Neutrophil (primary cell): ENCODE results near the gene PLSCR4.
A peak's percentile ranks its signal among the peaks of the same experiment; 100 is the strongest.

Experiments used
- H3K27ac ChIP-seq: fragments of 200-600 bp; sonication (generic); 2 replicates; pipeline ENCODE4 v1.5.1; 2016; ENCODE audit warnings: mild to moderate bottlenecking, moderate library complexity
- H3K27me3 ChIP-seq: fragments of 200-600 bp; sonication (generic); 2 replicates; pipeline ENCODE4 v1.6.0; 2016; ENCODE audit warnings: mild to moderate bottlenecking
- H3K36me3 ChIP-seq: fragments of 200-600 bp; sonication (generic); 2 replicates; pipeline ENCODE4 v1.5.1; 2017
- H3K4me1 ChIP-seq, 2 experiments: fragments of 200-600 bp in 1 of 2; sonication (generic) in 1 of 2; 1 replicate in 1 of 2; 2 replicates in 1 of 2; pipeline versions ENCODE4 v1.5.1 to v1.6.1; 2013 to 2016; ENCODE audit warnings: low read depth in 1 of 2, low read length in 1 of 2, mild to moderate bottlenecking in 1 of 2, moderate library complexity in 1 of 2; ENCODE audit not compliant: control insufficient read depth in 1 of 2, insufficient read depth in 1 of 2
- H3K4me3 ChIP-seq, 2 experiments: fragments of 200-600 bp in 1 of 2; sonication (generic) in 1 of 2; 1 replicate in 1 of 2; 2 replicates in 1 of 2; pipeline ENCODE4 v1.5.1; 2013 to 2016; ENCODE audit warnings: low read depth in 1 of 2, low read length in 1 of 2, mild to moderate bottlenecking in 1 of 2, moderate library complexity in 1 of 2
- H3K9me3 ChIP-seq: fragments of 200-600 bp; sonication (generic); 2 replicates; pipeline ENCODE4 v1.5.1; 2016
- TF ChIP-seq, protein P1 (sequence below): fragments of 200-600 bp; sonication (generic); IDR thresholded peaks from 2 replicates; pipeline ENCODE4 v1.5.1; 2016; ENCODE audit warnings: antibody characterized with exemption

The PLSCR4 gene

DNA sequence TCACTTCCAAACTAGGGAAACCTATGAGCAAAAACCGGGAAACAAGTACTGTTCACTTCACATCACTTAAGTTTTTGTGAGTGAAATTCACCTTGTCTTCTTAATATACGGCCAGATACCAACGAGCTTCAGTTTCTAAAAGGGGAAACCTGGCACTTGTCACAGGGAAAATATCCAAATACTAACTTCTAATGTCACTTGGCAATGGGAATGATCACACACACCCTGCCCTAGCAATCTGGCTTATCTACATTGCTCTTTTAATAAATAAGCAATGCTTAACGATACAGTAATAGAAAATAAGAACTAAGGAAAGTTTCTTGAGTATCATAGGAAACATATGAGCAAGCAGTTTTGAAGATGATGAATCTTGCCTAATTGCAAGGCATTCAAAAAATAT, 55.3 kb downstream of the PLSCR4 start:
- H3K9me3 ChIP-seq: no peaks in the 10 kb centered on the region
- no peak overlapping the region for H3K4me3 ChIP-seq
- no peaks in the 10 kb centered on the region for H3K4me1 ChIP-seq
- H3K27ac ChIP-seq: no peak overlapping the region
- TF ChIP-seq, protein P1, sequence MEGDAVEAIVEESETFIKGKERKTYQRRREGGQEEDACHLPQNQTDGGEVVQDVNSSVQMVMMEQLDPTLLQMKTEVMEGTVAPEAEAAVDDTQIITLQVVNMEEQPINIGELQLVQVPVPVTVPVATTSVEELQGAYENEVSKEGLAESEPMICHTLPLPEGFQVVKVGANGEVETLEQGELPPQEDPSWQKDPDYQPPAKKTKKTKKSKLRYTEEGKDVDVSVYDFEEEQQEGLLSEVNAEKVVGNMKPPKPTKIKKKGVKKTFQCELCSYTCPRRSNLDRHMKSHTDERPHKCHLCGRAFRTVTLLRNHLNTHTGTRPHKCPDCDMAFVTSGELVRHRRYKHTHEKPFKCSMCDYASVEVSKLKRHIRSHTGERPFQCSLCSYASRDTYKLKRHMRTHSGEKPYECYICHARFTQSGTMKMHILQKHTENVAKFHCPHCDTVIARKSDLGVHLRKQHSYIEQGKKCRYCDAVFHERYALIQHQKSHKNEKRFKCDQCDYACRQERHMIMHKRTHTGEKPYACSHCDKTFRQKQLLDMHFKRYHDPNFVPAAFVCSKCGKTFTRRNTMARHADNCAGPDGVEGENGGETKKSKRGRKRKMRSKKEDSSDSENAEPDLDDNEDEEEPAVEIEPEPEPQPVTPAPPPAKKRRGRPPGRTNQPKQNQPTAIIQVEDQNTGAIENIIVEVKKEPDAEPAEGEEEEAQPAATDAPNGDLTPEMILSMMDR: no peak
- H3K36me3 ChIP-seq: no peaks in the 10 kb centered on the region
- H3K27me3 ChIP-seq: no peaks in the 10 kb centered on the region

DNA sequence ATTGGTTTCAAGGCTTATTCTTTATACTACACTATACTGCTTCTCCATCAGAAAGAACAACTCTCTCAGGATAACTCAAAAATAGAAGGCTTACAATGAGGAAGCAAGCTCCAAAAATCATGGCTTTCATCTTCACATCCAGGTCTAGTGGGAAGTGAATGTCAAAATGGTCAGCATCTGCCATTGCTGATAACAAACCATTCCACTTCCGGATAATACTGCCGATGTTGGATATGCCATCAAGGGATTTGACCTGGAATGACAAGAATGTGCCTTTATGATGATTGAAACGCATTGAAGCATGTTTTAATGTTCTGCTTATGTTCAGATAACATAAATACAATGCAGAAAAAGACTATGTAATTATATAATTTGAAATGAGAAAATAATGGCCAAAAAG, 55.9 kb downstream of the PLSCR4 start:
- Histone ChIP-seq H3K4me3 (no peak overlapping the region), H3K4me1 (no peaks in the 10 kb centered on the region), H3K9me3 (no peaks in the 10 kb centered on the region), H3K27me3 (no peaks in the 10 kb centered on the region), H3K27ac (no peak overlapping the region), H3K36me3 (no peaks in the 10 kb centered on the region)
- TF ChIP-seq, protein P1: no peak

DNA sequence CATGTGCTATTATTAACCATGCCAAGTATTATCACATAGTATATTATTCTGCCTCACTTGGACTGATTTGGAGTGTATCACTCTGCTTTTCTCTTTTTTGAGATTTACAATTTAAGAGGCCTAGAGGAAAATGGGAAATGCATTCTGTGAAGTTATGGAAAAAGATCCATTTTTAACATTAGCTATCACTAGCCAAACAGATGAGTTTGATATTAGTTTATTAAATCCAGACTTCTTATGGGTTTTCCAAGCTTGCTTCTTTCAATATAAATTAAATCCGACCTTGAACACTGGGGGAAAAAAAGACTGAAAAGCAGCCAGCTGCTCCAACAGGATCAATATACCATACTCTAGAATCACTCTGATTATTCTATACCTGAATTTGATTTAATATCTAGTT, 59.9 kb downstream of the PLSCR4 start:
- Histone ChIP-seq H3K4me3 (no peak overlapping the region), H3K9me3 (no peaks in the 10 kb centered on the region), H3K27me3 (no peaks in the 10 kb centered on the region), H3K27ac (no peak overlapping the region), H3K36me3 (no peaks in the 10 kb centered on the region), H3K4me1 (no peaks in the 10 kb centered on the region)
- TF ChIP-seq, protein P1: no peak

DNA sequence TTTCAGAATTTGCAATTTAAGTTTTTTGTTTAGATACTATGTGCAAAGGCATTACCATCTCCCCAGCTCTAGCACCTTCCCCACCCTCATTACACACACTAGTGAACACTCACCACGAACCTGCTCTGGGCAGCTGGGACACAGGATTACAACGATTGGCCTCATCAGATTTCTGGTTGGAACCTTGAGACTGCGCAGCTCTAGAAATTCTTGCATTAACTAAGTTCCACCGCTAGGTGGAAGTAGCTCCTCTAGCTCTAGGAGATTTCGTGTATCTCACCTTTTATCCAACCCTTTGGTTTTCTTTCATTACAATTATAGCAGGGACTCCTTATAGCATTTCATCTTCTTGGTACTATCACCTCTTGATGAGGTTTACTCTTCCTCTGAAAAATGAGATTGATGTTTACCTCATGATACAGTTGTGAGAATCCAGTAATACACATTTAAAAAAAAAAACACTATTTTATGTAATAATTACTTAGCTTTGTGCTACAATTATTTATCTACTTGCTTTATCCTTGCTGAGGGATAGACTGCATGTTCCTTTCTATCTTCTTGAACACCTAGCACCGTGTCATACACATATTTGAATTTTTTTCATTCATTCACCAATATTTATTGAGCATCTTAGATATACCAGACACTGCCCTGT, 61.3 kb downstream of the PLSCR4 start:
- TF ChIP-seq, protein P1: peak; percentile 49
- no peaks in the 10 kb centered on the region for H3K36me3 ChIP-seq
- no peaks in the 10 kb centered on the region for H3K4me1 ChIP-seq
- H3K4me3 ChIP-seq: no peak overlapping the region
- no peaks in the 10 kb centered on the region for H3K9me3 ChIP-seq
- H3K27me3 ChIP-seq: no peaks in the 10 kb centered on the region
- H3K27ac ChIP-seq: no peak overlapping the region

DNA sequence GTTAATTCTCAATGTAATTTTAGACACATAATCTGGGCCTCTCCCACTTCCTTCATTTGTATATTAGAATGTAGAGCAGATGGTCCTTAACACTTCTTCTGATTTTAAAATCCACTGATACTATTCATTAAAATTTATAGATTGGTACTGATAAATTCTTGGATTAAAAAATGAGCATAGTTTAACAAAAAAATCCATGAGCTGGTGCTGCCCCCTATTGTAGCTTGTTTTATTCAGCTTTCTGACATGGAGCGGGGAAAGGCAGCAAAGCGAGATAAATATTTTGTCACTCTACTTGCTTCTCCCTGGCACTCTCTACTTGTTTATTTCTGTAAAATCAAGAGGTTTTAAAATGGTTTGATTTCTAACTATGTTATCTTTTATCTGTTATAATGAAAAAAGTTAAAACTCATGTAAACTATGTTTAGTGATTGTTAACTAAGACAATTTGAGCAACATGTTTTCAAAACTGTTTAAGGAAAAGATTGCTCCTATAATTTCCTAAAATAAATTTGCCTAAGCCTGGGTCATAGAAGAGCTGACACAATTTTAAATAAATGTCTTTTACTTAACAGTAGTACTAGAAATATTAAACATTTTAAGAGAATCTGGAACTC, 63.5 kb downstream of the PLSCR4 start:
- no peaks in the 10 kb centered on the region for H3K36me3 ChIP-seq
- H3K9me3 ChIP-seq: no peaks in the 10 kb centered on the region
- no peaks in the 10 kb centered on the region for H3K4me1 ChIP-seq
- H3K4me3 ChIP-seq: no peak overlapping the region
- TF ChIP-seq, protein P1: no peak
- no peaks in the 10 kb centered on the region for H3K27me3 ChIP-seq
- no peak overlapping the region for H3K27ac ChIP-seq
